HepG2 (cell line): Measurements from ENCODE around the gene ADGRL1. TPM values are rescaled to one million over a fixed set of nuclear protein-coding genes. Genes with fewer than 3 reads are reported as not detected.

Experiments used
- AHR ChIP-seq: IDR thresholded peaks from 2 replicates; pipeline ENCODE4 v1.6.1; 2018; ENCODE audit warnings: missing genetic modification reagents, missing compliant biosample characterization
- BRCA1 ChIP-seq: sonication (generic); formaldehyde crosslinking; IDR thresholded peaks from 2 replicates; pipeline ENCODE4 v1.4.0; 2020; ENCODE audit warnings: missing genetic modification reagents
- ERF ChIP-seq: IDR thresholded peaks from 2 replicates; pipeline ENCODE4 v1.6.1; 2018; ENCODE audit warnings: missing biosample characterization, missing genetic modification reagents
- FOSL2 ChIP-seq: sonication (generic); formaldehyde crosslinking; IDR thresholded peaks from 2 replicates; pipeline ENCODE4 v1.4.0; 2020; ENCODE audit warnings: missing genetic modification reagents
- POLR2A ChIP-seq, 2 experiments: IDR thresholded peaks; 2 replicates each; pipeline ENCODE4 v1.6.1; 2011; ENCODE audit warnings: low read depth in 2 of 2, low read length in 2 of 2, mild to moderate bottlenecking in 1 of 2, moderate library complexity in 1 of 2; ENCODE audit not compliant: insufficient read depth in 1 of 2
- XRCC5 ChIP-seq: fragments of 200-400 bp; formaldehyde crosslinking; optimal IDR thresholded peaks from 2 replicates; pipeline ENCODE3; 2017; ENCODE audit warnings: mild to moderate bottlenecking, low read length
- ZNF383 ChIP-seq: sonication (generic); formaldehyde crosslinking; IDR thresholded peaks from 2 replicates; pipeline ENCODE4 v1.4.0; 2020; ENCODE audit warnings: missing genetic modification reagents, mild to moderate bottlenecking, borderline replicate concordance
- ZNF577 ChIP-seq: sonication (generic); formaldehyde crosslinking; IDR thresholded peaks from 2 replicates; pipeline ENCODE4 v1.4.0; 2020; ENCODE audit warnings: mild to moderate bottlenecking, low read depth, missing genetic modification reagents, borderline replicate concordance
- ZNF614 ChIP-seq: IDR thresholded peaks from 2 replicates; pipeline ENCODE4 v1.6.1; 2018; ENCODE audit warnings: missing biosample characterization, missing genetic modification reagents, inconsistent platforms, borderline replicate concordance
- ZNF772 ChIP-seq: sonication (generic); formaldehyde crosslinking; IDR thresholded peaks from 2 replicates; pipeline ENCODE4 v1.5.0; 2020; ENCODE audit warnings: mild to moderate bottlenecking, missing genetic modification reagents
- polyA plus RNA-seq, 8 experiments: library from polyadenylated mRNA; depleted of rRNA in 3 of 8; stranded (reverse) in 7 of 8; unstranded in 1 of 8; fragments of >200 nt; fragmentation: Illumina TruSeq in 4 of 8; extraction: Trizol in 4 of 8; gene quantifications; 2 replicates each; pipeline versions ENCODE4 v1.2.1 to v1.2.3, GENCODE V29; 2011 to 2016; ENCODE audit warnings: low read depth in 4 of 8, missing spikeins in 1 of 8, mixed read lengths in 1 of 8; ENCODE audit not compliant: insufficient read depth in 1 of 8
- total RNA-seq, 5 experiments: library from RNA; depleted of rRNA; stranded (reverse); fragments of >200 nt; fragmentation: Illumina TruSeq; extraction: Trizol; gene quantifications; 2 replicates each; pipeline ENCODE4 v1.2.3, GENCODE V29; 2016; ENCODE audit warnings: low read depth in 1 of 5
- TF ChIP-seq, protein P1 (sequence below): sonication (generic); formaldehyde crosslinking; IDR thresholded peaks from 2 replicates; pipeline ENCODE4 v1.5.0; 2020; ENCODE audit warnings: mild to moderate bottlenecking, missing genetic modification reagents, borderline replicate concordance
- TF ChIP-seq, protein P2 (sequence below): sonication (generic); formaldehyde crosslinking; IDR thresholded peaks from 2 replicates; pipeline ENCODE4 v1.5.0; 2020; ENCODE audit warnings: missing genetic modification reagents
- TF ChIP-seq, protein P3 (sequence below): sonication (generic); formaldehyde crosslinking; IDR thresholded peaks from 2 replicates; pipeline ENCODE4 v1.4.0; 2020; ENCODE audit warnings: mild to moderate bottlenecking, missing genetic modification reagents, borderline replicate concordance
- TF ChIP-seq, protein P4 (sequence below): sonication (generic); formaldehyde crosslinking; IDR thresholded peaks from 2 replicates; pipeline ENCODE4 v1.5.1; 2020; ENCODE audit warnings: mild to moderate bottlenecking, missing genetic modification reagents, moderate library complexity

ADGRL1 gene
- total and polyA plus RNA-seq, 2 of the 13 experiments (the other 11 are each of a cell fraction or from before 2014, with no cell fraction given), result 0.49 to 1.7 TPM

DNA sequence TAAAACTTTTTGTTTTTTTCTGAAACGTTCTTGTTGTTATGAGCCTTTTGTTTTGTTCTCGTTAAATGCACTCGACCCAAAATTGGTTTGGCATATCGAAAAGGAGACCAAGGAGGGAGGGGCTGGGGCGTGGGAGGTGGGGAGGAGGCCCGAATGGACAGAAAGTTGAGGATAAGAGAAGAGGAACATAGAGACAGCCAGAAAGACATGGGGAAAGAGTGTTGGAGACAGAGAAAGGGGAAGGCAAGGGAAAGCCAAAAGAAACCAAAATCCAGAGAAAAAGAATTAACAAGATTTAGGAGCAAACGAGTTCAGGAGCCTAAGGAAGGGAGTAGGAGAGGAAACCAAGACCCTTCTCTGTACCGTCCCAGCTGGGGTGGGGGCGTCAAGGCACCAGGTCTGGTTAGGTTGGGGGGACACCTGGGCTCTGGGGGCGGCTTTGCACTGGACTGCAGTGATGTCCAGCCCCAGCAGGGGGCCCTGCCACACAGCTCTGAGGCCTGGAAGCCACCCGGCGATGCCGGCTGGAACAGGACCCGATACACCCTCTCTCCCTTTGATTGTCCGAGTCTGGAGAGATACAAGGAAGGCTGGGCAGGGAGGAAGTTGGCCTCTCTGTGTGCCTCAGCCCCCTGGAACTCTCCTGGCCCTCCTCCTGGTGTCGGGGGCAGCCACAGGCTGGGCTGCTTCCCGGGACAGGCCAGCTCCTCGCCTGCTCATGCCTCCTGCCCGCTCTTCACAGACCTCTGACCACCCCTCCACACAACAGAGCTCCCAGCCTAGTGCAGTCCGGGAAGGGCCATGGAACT is 58.0 kb downstream of the ADGRL1 start (continued):
- TF ChIP-seq, protein P1, sequence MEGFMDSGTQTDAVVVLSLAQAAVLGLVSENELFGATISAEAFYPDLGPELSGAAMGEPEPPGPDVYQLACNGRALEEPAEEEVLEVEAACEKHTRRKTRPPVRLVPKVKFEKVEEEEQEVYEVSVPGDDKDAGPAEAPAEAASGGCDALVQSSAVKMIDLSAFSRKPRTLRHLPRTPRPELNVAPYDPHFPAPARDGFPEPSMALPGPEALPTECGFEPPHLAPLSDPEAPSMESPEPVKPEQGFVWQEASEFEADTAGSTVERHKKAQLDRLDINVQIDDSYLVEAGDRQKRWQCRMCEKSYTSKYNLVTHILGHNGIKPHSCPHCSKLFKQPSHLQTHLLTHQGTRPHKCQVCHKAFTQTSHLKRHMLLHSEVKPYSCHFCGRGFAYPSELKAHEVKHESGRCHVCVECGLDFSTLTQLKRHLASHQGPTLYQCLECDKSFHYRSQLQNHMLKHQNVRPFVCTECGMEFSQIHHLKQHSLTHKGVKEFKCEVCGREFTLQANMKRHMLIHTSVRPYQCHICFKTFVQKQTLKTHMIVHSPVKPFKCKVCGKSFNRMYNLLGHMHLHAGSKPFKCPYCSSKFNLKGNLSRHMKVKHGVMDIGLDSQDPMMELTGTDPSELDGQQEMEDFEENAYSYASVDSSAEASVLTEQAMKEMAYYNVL, result no peak
- TF ChIP-seq, protein P2, sequence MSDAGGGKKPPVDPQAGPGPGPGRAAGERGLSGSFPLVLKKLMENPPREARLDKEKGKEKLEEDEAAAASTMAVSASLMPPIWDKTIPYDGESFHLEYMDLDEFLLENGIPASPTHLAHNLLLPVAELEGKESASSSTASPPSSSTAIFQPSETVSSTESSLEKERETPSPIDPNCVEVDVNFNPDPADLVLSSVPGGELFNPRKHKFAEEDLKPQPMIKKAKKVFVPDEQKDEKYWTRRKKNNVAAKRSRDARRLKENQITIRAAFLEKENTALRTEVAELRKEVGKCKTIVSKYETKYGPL (CRISPR knock-in tag), result no peak
- TF ChIP-seq ZNF772 (CRISPR knock-in tag), result no peak
- TF ChIP-seq ZNF577 (CRISPR knock-in tag), result no peak
- no peak; the same call in 1 of the 2 replicates for TF ChIP-seq ERF
- TF ChIP-seq POLR2A (IDR thresholded peaks at IDR 0.05; ENCODE audit: insufficient read depth in 1 of 2, low read depth in 2 of 2, low read length in 2 of 2), result no peak
- TF ChIP-seq XRCC5, result peak; percentile 81
- 0 out of 2 replicates have a peak, but pooled peaks have one; percentile 11 for TF ChIP-seq FOSL2 (CRISPR knock-in tag)
- TF ChIP-seq AHR, result no peak
- TF ChIP-seq, protein P3, sequence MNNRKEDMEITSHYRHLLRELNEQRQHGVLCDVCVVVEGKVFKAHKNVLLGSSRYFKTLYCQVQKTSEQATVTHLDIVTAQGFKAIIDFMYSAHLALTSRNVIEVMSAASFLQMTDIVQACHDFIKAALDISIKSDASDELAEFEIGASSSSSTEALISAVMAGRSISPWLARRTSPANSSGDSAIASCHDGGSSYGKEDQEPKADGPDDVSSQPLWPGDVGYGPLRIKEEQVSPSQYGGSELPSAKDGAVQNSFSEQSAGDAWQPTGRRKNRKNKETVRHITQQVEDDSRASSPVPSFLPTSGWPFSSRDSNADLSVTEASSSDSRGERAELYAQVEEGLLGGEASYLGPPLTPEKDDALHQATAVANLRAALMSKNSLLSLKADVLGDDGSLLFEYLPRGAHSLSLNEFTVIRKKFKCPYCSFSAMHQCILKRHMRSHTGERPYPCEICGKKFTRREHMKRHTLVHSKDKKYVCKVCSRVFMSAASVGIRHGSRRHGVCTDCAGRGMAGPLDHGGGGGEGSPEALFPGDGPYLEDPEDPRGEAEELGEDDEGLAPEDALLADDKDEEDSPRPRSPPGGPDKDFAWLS (CRISPR knock-in tag), result no peak
- TF ChIP-seq BRCA1 (CRISPR knock-in tag), result no peak
- TF ChIP-seq ZNF614, result no peak
- TF ChIP-seq, protein P4, sequence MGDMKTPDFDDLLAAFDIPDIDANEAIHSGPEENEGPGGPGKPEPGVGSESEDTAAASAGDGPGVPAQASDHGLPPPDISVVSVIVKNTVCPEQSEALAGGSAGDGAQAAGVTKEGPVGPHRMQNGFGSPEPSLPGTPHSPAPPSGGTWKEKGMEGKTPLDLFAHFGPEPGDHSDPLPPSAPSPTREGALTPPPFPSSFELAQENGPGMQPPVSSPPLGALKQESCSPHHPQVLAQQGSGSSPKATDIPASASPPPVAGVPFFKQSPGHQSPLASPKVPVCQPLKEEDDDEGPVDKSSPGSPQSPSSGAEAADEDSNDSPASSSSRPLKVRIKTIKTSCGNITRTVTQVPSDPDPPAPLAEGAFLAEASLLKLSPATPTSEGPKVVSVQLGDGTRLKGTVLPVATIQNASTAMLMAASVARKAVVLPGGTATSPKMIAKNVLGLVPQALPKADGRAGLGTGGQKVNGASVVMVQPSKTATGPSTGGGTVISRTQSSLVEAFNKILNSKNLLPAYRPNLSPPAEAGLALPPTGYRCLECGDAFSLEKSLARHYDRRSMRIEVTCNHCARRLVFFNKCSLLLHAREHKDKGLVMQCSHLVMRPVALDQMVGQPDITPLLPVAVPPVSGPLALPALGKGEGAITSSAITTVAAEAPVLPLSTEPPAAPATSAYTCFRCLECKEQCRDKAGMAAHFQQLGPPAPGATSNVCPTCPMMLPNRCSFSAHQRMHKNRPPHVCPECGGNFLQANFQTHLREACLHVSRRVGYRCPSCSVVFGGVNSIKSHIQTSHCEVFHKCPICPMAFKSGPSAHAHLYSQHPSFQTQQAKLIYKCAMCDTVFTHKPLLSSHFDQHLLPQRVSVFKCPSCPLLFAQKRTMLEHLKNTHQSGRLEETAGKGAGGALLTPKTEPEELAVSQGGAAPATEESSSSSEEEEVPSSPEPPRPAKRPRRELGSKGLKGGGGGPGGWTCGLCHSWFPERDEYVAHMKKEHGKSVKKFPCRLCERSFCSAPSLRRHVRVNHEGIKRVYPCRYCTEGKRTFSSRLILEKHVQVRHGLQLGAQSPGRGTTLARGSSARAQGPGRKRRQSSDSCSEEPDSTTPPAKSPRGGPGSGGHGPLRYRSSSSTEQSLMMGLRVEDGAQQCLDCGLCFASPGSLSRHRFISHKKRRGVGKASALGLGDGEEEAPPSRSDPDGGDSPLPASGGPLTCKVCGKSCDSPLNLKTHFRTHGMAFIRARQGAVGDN, result peak; percentile 62
- no peak for TF ChIP-seq ZNF383 (CRISPR knock-in tag)
